ENCODE measurements around the gene SGMS1.

DNA sequence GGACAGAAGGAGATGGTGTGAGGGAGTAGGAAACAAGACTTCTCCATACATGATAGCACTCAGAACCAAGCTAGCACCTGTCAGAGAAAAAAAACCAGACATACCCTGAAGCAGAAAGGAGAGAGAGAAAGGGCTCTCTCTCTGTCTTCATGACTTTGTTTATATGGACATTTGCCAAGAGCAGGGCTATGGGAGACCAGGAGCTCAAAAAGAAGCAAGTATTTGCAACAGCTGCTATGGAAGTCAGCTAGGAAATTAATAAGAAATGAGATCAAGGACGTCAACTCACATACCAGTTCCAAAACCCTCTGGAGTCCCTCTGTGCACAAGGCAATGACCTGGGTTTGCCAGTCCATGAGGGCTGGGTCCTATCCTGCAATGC lies 111.6 kb downstream of the SGMS1 start:
- TF ChIP-seq, protein P1, sequence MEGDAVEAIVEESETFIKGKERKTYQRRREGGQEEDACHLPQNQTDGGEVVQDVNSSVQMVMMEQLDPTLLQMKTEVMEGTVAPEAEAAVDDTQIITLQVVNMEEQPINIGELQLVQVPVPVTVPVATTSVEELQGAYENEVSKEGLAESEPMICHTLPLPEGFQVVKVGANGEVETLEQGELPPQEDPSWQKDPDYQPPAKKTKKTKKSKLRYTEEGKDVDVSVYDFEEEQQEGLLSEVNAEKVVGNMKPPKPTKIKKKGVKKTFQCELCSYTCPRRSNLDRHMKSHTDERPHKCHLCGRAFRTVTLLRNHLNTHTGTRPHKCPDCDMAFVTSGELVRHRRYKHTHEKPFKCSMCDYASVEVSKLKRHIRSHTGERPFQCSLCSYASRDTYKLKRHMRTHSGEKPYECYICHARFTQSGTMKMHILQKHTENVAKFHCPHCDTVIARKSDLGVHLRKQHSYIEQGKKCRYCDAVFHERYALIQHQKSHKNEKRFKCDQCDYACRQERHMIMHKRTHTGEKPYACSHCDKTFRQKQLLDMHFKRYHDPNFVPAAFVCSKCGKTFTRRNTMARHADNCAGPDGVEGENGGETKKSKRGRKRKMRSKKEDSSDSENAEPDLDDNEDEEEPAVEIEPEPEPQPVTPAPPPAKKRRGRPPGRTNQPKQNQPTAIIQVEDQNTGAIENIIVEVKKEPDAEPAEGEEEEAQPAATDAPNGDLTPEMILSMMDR (conservative IDR thresholded peaks at IDR 0.05; ENCODE audit: low read depth in 2 of 2) = no peak
- TF ChIP-seq EZH2 (IDR thresholded peaks at IDR 0.05; ENCODE audit: low read depth, unreplicated experiment) (no peak), ZNF331 (CRISPR knock-in tag; IDR thresholded peaks at IDR 0.05; ENCODE audit: low read depth) (no peak), EZH2phosphoT487 (IDR thresholded peaks at IDR 0.05; ENCODE audit: unreplicated experiment) (no peak), JUNB (IDR thresholded peaks at IDR 0.05; ENCODE audit: unreplicated experiment) (no peak), POLR2AphosphoS5 (IDR thresholded peaks at IDR 0.05; ENCODE audit: low read depth) (no peak), CREB1 (CRISPR knock-in tag; IDR thresholded peaks at IDR 0.05; ENCODE audit: low read depth) (no peak), ZNF114 (CRISPR knock-in tag; IDR thresholded peaks at IDR 0.05) (no peak), STAT1 (IDR thresholded peaks at IDR 0.05; ENCODE audit: unreplicated experiment) (no peak), NANOG (IDR thresholded peaks at IDR 0.05; ENCODE audit: borderline replicate concordance) (no peak)
- TF ChIP-seq, protein P2, sequence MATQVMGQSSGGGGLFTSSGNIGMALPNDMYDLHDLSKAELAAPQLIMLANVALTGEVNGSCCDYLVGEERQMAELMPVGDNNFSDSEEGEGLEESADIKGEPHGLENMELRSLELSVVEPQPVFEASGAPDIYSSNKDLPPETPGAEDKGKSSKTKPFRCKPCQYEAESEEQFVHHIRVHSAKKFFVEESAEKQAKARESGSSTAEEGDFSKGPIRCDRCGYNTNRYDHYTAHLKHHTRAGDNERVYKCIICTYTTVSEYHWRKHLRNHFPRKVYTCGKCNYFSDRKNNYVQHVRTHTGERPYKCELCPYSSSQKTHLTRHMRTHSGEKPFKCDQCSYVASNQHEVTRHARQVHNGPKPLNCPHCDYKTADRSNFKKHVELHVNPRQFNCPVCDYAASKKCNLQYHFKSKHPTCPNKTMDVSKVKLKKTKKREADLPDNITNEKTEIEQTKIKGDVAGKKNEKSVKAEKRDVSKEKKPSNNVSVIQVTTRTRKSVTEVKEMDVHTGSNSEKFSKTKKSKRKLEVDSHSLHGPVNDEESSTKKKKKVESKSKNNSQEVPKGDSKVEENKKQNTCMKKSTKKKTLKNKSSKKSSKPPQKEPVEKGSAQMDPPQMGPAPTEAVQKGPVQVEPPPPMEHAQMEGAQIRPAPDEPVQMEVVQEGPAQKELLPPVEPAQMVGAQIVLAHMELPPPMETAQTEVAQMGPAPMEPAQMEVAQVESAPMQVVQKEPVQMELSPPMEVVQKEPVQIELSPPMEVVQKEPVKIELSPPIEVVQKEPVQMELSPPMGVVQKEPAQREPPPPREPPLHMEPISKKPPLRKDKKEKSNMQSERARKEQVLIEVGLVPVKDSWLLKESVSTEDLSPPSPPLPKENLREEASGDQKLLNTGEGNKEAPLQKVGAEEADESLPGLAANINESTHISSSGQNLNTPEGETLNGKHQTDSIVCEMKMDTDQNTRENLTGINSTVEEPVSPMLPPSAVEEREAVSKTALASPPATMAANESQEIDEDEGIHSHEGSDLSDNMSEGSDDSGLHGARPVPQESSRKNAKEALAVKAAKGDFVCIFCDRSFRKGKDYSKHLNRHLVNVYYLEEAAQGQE (IDR thresholded peaks at IDR 0.05; ENCODE audit: unreplicated experiment) = no peak
- TF ChIP-seq, protein P3, sequence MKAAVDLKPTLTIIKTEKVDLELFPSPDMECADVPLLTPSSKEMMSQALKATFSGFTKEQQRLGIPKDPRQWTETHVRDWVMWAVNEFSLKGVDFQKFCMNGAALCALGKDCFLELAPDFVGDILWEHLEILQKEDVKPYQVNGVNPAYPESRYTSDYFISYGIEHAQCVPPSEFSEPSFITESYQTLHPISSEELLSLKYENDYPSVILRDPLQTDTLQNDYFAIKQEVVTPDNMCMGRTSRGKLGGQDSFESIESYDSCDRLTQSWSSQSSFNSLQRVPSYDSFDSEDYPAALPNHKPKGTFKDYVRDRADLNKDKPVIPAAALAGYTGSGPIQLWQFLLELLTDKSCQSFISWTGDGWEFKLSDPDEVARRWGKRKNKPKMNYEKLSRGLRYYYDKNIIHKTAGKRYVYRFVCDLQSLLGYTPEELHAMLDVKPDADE (IDR thresholded peaks at IDR 0.05) = no peak
- TF ChIP-seq, protein P4, sequence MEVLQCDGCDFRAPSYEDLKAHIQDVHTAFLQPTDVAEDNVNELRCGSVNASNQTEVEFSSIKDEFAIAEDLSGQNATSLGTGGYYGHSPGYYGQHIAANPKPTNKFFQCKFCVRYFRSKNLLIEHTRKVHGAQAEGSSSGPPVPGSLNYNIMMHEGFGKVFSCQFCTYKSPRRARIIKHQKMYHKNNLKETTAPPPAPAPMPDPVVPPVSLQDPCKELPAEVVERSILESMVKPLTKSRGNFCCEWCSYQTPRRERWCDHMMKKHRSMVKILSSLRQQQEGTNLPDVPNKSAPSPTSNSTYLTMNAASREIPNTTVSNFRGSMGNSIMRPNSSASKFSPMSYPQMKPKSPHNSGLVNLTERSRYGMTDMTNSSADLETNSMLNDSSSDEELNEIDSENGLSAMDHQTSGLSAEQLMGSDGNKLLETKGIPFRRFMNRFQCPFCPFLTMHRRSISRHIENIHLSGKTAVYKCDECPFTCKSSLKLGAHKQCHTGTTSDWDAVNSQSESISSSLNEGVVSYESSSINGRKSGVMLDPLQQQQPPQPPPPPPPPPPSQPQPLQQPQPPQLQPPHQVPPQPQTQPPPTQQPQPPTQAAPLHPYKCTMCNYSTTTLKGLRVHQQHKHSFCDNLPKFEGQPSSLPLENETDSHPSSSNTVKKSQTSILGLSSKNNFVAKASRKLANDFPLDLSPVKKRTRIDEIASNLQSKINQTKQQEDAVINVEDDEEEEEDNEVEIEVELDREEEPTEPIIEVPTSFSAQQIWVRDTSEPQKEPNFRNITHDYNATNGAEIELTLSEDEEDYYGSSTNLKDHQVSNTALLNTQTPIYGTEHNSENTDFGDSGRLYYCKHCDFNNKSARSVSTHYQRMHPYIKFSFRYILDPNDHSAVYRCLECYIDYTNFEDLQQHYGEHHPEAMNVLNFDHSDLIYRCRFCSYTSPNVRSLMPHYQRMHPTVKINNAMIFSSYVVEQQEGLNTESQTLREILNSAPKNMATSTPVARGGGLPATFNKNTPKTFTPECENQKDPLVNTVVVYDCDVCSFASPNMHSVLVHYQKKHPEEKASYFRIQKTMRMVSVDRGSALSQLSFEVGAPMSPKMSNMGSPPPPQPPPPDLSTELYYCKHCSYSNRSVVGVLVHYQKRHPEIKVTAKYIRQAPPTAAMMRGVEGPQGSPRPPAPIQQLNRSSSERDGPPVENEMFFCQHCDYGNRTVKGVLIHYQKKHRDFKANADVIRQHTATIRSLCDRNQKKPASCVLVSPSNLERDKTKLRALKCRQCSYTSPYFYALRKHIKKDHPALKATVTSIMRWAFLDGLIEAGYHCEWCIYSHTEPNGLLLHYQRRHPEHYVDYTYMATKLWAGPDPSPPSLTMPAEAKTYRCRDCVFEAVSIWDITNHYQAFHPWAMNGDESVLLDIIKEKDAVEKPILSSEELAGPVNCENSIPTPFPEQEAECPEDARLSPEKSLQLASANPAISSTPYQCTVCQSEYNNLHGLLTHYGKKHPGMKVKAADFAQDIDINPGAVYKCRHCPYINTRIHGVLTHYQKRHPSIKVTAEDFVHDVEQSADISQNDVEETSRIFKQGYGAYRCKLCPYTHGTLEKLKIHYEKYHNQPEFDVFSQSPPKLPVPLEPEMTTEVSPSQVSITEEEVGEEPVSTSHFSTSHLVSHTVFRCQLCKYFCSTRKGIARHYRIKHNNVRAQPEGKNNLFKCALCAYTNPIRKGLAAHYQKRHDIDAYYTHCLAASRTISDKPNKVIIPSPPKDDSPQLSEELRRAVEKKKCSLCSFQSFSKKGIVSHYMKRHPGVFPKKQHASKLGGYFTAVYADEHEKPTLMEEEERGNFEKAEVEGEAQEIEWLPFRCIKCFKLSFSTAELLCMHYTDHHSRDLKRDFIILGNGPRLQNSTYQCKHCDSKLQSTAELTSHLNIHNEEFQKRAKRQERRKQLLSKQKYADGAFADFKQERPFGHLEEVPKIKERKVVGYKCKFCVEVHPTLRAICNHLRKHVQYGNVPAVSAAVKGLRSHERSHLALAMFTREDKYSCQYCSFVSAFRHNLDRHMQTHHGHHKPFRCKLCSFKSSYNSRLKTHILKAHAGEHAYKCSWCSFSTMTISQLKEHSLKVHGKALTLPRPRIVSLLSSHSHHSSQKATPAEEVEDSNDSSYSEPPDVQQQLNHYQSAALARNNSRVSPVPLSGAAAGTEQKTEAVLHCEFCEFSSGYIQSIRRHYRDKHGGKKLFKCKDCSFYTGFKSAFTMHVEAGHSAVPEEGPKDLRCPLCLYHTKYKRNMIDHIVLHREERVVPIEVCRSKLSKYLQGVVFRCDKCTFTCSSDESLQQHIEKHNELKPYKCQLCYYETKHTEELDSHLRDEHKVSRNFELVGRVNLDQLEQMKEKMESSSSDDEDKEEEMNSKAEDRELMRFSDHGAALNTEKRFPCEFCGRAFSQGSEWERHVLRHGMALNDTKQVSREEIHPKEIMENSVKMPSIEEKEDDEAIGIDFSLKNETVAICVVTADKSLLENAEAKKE (CRISPR knock-in tag; IDR thresholded peaks at IDR 0.05) = no peak
